Osteocyte (in vitro differentiated cells): ENCODE results near the gene MUC5B. TPM values are rescaled to one million over a fixed set of nuclear protein-coding genes. Genes with fewer than 3 reads are reported as not detected.
A peak's percentile ranks its signal among the peaks of the same experiment; 100 is the strongest.
"Not testable (repeated sequence)": the region's sequence is repeated elsewhere in the genome, so short reads cannot be mapped to it uniquely, and the experiment has no call there.

ENCODE experiments used
- DNase-seq: peaks from one replicate; pipeline ENCODE4 v3.0.0; 2021; ENCODE audit warnings: mixed read lengths; ENCODE audit not compliant: unreplicated experiment; ENCODE audit errors: extremely low spot score
- H3K27ac Mint-ChIP-seq: one replicate; pipeline ENCODE4 v1.8.0; 2021; ENCODE audit warnings: mild to moderate bottlenecking, mixed read lengths; ENCODE audit not compliant: unreplicated experiment
- H3K27me3 Mint-ChIP-seq: one replicate; pipeline ENCODE4 v1.8.0; 2021; ENCODE audit warnings: mixed read lengths; ENCODE audit not compliant: unreplicated experiment
- H3K36me3 Mint-ChIP-seq: one replicate; pipeline ENCODE4 v1.8.0; 2021; ENCODE audit warnings: mixed read lengths; ENCODE audit not compliant: unreplicated experiment
- H3K4me1 Mint-ChIP-seq: one replicate; pipeline ENCODE4 v1.8.0; 2021; ENCODE audit warnings: mixed read lengths; ENCODE audit not compliant: unreplicated experiment
- H3K4me3 Mint-ChIP-seq: one replicate; pipeline ENCODE4 v1.8.0; 2021; ENCODE audit warnings: mild to moderate bottlenecking, moderate library complexity, mixed read lengths; ENCODE audit not compliant: unreplicated experiment
- H3K9me3 Mint-ChIP-seq: one replicate; pipeline ENCODE4 v1.8.0; 2021; ENCODE audit warnings: mixed read lengths; ENCODE audit not compliant: unreplicated experiment
- total RNA-seq: library from RNA; stranded (reverse); gene quantifications from 2 replicates; pipeline ENCODE4 v1.2.1, GENCODE V29; 2021
- TF ChIP-seq, protein P1 (sequence below): fragments of 200-600 bp; sonication (generic); IDR thresholded peaks from 2 replicates; pipeline ENCODE4 v1.5.0; 2021; ENCODE audit warnings: antibody characterized with exemption, mild to moderate bottlenecking, moderate library complexity

MUC5B gene
- total RNA-seq, 1 donor from 2014 or later, result not detected

DNA sequence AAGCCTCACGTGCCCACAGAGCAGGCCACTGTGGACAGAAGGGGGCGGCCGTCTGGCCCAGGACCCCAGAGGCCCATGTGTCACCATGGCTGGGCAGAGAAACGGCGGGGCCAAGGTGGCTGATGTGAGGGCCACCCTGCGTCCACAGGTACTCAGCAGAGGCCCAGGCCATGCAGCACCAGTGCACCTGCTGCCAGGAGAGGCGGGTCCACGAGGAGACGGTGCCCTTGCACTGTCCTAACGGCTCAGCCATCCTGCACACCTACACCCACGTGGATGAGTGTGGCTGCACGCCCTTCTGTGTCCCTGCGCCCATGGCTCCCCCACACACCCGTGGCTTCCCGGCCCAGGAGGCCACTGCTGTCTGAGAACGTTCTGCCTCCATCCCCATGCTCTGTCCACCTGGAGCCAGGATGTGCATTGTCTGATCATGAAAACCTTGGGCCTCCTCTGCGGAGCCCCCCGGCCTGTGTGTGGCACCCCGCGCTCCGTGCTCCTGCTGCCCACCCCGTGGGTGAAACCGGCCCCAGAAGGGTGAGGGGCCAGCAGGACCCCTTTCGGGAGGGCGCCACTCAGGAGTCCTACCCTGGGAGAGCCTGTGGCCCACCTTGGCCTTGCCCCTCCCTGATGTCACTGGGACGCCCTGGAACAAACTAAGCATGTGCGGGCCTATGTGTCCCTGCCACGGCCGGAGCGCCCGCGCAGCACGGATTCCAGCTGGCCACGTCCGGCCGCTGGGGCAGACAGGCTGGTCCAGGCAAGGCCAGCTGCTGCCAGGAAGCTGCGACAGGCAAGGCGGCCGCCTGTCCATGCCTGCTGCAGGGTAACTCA, 38.6 kb downstream of the MUC5B start:
- Mint-ChIP-seq H3K27ac (peak overlapping the region; percentile 24), H3K36me3 (no peaks in the 10 kb centered on the region), H3K4me3 (no peak overlapping the region), H3K27me3 (no peaks in the 10 kb centered on the region), H3K4me1 (peaks cover 12% of the 10 kb centered on the region), H3K9me3 (no peaks in the 10 kb centered on the region)
- DNase-seq, result no peak
- TF ChIP-seq, protein P1, sequence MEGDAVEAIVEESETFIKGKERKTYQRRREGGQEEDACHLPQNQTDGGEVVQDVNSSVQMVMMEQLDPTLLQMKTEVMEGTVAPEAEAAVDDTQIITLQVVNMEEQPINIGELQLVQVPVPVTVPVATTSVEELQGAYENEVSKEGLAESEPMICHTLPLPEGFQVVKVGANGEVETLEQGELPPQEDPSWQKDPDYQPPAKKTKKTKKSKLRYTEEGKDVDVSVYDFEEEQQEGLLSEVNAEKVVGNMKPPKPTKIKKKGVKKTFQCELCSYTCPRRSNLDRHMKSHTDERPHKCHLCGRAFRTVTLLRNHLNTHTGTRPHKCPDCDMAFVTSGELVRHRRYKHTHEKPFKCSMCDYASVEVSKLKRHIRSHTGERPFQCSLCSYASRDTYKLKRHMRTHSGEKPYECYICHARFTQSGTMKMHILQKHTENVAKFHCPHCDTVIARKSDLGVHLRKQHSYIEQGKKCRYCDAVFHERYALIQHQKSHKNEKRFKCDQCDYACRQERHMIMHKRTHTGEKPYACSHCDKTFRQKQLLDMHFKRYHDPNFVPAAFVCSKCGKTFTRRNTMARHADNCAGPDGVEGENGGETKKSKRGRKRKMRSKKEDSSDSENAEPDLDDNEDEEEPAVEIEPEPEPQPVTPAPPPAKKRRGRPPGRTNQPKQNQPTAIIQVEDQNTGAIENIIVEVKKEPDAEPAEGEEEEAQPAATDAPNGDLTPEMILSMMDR, result no peak

DNA sequence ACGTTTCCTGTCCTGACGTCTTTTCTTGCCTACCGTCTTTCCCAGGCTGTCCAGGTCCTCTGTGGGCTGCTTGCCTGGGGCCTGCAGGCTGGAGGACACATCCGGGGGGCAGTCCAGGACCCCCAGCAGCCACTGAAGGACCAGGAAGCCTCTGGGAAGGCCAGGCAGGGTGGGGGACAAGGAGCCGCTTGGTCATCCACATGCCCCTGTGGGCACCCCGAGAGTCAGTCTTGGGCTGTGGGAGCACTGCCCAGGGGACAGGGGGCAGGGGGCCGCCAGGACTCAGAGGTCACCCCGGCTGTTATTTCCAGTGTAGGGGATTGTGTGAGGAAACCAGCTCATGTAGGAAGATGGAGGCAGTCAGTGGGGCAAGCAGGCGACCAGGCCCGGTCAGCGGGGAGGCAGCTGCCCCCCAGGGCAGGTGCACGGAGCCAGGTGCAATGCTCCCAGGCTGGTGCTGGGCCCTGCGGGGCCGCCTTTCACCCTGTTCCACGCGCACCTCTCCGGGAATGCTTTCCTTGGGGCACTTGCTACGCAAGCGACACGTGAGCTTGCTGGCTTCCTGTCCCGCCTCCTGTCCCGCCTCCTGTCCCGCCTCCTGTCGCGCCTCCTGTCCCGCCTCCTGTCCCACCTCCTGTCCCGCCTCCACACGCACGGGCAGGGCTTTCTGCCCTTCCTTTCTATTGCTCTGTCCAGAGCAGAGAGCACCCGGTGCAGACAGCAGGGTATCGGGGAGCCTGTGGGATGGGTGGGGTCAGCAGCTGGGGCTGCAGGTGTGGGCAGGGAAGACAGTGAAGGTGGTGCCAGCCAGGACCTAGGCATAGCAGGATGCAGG, 39.5 kb downstream of the MUC5B start:
- Mint-ChIP-seq H3K4me3 (peak overlapping the region; percentile 71), H3K4me1 (peaks cover 12% of the 10 kb centered on the region), H3K9me3 (no peaks in the 10 kb centered on the region), H3K27ac (peak overlapping the region; percentile 83), H3K36me3 (no peaks in the 10 kb centered on the region), H3K27me3 (no peaks in the 10 kb centered on the region)
- DNase-seq, result peak; percentile 93
- TF ChIP-seq, protein P1, result no peak

DNA sequence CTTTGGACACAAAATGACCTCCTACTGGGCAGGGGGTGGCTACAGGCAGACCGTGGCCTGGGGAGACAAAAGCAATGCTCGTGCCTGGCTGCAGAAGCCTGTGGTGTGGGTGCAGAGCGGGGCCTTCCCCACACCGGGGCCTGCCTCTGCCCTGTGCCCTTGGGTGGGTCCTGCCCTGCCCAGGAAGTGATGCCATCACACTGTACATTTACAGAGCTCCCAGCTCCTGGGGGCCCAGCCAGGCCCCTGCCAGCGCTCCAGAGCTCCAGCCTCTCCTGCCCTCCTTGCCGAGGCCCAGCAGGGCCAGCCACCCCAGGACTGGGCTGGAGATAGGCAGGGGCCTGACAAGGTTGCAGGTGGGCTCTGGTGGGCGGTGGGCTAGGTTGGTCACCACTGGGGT, 40.1 kb downstream of the MUC5B start:
- Mint-ChIP-seq H3K27ac (peak overlapping the region; percentile 83), H3K27me3 (no peaks in the 10 kb centered on the region), H3K4me1 (peaks cover 12% of the 10 kb centered on the region), H3K36me3 (no peaks in the 10 kb centered on the region), H3K4me3 (peak overlapping the region; percentile 71), H3K9me3 (no peaks in the 10 kb centered on the region)
- TF ChIP-seq, protein P1, result no peak
- DNase-seq, result no peak

DNA sequence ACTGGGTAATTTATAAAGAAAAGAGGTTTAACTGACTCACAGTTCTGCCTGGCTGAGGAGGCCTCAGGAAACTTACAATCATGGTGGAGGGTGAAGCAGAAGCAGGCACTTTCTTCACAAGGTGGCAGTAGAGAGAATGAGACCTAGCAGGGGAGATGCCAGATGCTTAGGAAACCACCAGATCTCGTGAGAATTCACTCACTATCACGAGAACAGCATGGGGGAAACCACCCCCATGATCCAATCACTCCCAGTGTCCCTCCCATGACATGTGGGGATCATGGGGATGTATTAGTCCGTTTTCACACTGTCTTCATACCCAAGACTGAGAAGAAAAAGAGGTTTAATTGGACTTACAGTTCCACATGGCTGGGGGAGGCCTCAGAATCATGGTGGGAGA, 41.6 kb downstream of the MUC5B start:
- not testable (repeated sequence) for H3K36me3 Mint-ChIP-seq, H3K27me3 Mint-ChIP-seq, DNase-seq, H3K4me3 Mint-ChIP-seq, H3K9me3 Mint-ChIP-seq
- H3K27ac Mint-ChIP-seq, result peak overlapping the region; percentile 64
- TF ChIP-seq, protein P1, result peak; percentile 63
- H3K4me1 Mint-ChIP-seq, result peaks cover 12% of the 10 kb centered on the region

DNA sequence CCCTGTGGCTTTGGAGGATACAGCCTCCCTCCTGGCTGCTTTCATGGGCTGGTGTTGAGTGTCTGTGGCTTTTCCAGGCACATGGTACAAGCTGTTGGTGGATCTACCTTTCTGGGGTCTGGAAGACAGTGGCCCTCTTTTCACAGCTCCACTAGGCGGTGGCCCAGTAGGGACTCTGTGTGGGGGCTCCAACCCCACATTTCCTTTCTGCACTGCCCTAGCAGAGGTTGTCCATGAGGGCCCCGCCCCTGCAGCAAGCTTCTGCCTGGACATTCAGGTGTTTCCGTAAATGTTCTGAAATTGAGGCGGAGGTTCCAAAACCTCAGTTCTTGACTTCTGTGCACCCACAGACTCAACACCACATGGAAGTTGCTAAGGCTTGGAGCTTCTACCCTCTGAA, 42.6 kb downstream of the MUC5B start:
- H3K27me3 Mint-ChIP-seq, H3K9me3 Mint-ChIP-seq, H3K4me3 Mint-ChIP-seq, DNase-seq, H3K36me3 Mint-ChIP-seq, H3K27ac Mint-ChIP-seq: not testable (repeated sequence)
- H3K4me1 Mint-ChIP-seq, result peaks cover 12% of the 10 kb centered on the region

DNA sequence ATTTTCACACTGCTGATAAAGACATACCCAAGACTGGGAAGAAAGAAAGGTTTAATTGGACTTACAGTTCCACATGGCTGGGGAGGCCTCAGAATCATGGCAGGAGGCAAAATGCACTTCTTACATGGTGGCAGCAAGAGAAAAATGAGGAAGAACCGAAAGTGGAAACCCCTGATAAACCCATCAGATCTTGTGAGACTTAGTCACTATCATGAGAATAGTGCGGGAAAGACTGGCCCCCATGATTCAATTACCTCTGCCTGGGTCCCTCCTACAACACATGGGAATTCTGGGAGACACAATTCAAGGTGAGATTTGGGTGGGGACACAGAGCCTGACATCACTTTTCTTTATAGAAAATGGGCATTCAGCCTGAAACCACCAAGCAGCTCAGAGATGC, 44.1 kb downstream of the MUC5B start:
- H3K9me3 Mint-ChIP-seq, H3K36me3 Mint-ChIP-seq, H3K27ac Mint-ChIP-seq, H3K27me3 Mint-ChIP-seq, DNase-seq, H3K4me3 Mint-ChIP-seq: not testable (repeated sequence)
- peaks cover 21% of the 10 kb centered on the region for H3K4me1 Mint-ChIP-seq
